ENCODE measurements around the gene ACKR2. TPM values are rescaled to one million over a fixed set of nuclear protein-coding genes. Genes with fewer than 3 reads are reported as not detected.

The ACKR2 gene
- total RNA-seq (1 to 10 TPM in 3 of 4 donors, under 1 TPM in 1; 0.79 to 1.6 (median 1.1) TPM), polyA plus RNA-seq (under 1 TPM; 0.04 to 0.45 (median 0.25) TPM)
- long read RNA-seq, donor 1, result 0 reads
- long read RNA-seq, donor 2, partial matches to known transcripts, result 0 of 1 reads
- long read RNA-seq, donor 2, other reads (novel, unspliced or antisense), result 1 of 1 reads

DNA sequence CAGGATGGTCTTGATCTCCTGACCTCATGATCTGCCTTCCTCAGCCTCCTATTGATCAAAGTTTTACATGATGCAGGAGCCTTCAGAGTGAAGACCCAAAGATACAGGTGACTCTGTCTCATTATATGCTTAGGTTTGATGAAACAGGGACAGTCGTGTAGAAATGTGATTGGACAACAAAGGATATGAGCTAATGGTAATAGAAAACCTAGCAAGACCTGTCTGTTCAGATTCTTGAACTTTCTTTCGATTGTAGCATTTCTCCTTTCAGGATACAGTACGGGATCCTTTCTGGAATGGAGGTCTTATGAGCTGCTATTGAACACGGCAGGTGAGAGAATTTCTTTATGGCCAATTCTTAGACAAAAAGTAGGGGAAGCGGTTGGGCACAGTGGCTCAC is at the start of gene ACKR2:
Gene ACKR2 (plus strand): TSS at position 244 of the 400 bp plus-strand sequence. CDS start 55,058 bp downstream, outside the sequence.
- ATAC-seq (no peak), DNase-seq (no peak)
- TF ChIP-seq, protein P1, sequence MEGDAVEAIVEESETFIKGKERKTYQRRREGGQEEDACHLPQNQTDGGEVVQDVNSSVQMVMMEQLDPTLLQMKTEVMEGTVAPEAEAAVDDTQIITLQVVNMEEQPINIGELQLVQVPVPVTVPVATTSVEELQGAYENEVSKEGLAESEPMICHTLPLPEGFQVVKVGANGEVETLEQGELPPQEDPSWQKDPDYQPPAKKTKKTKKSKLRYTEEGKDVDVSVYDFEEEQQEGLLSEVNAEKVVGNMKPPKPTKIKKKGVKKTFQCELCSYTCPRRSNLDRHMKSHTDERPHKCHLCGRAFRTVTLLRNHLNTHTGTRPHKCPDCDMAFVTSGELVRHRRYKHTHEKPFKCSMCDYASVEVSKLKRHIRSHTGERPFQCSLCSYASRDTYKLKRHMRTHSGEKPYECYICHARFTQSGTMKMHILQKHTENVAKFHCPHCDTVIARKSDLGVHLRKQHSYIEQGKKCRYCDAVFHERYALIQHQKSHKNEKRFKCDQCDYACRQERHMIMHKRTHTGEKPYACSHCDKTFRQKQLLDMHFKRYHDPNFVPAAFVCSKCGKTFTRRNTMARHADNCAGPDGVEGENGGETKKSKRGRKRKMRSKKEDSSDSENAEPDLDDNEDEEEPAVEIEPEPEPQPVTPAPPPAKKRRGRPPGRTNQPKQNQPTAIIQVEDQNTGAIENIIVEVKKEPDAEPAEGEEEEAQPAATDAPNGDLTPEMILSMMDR (IDR thresholded peaks at IDR 0.05), result no peak
- no peaks in the 10 kb centered on the region for H3K36me3 ChIP-seq (ENCODE audit: insufficient read depth in 1 of 2, low read depth in 1 of 2)
- H3K9me3 ChIP-seq, result no peaks in the 10 kb centered on the region
- WGBS, 3 donors, result 91 to 94% (median 93%) methylated on average over 5 of the region's 5 CpGs
- H3K4me3 ChIP-seq, result no peak within 1 kb of the TSS
- intact Hi-C loops (cut with DNase I), result no loop called here
- H3K27me3 ChIP-seq (ENCODE audit: insufficient read depth in 3 of 3, low read length in 2 of 3), result no peaks in the 10 kb centered on the region
- no peaks in the 10 kb centered on the region for H3K4me1 ChIP-seq
- no peak within 1 kb of the TSS for H3K27ac ChIP-seq

GRCh38 chr3:42762046-42762724 is 47.1 kb upstream of the ACKR2 start:
- Histone ChIP-seq H3K4me3 (no peak overlapping the region), H3K27me3 (ENCODE audit: insufficient read depth in 3 of 3, low read length in 2 of 3) (no peaks in the 10 kb centered on the region), H3K9me3 (no peaks in the 10 kb centered on the region), H3K36me3 (ENCODE audit: insufficient read depth in 1 of 2, low read depth in 1 of 2) (no peaks in the 10 kb centered on the region), H3K4me1 (no peaks in the 10 kb centered on the region), H3K27ac (no peak overlapping the region)
- TF ChIP-seq, protein P1 (IDR thresholded peaks at IDR 0.05), result no peak
- DNase-seq, result no peak
- intact Hi-C loops (cut with DNase I), result no loop called here
- ATAC-seq, result peak in 2 of 4 donors; percentile 17 to 48
- 62 to 78% (median 72%) methylated on average over 6 of the region's 6 CpGs for WGBS, 3 donors

GRCh38 chr3:42763021-42763420 is 46.2 kb upstream of the ACKR2 start:
- WGBS, 3 donors, result 54 to 75% (median 59%) methylated on average over 2 of the region's 2 CpGs
- ATAC-seq (no peak), DNase-seq (no peak)
- Histone ChIP-seq H3K27ac (no peak overlapping the region), H3K4me1 (no peaks in the 10 kb centered on the region), H3K9me3 (no peaks in the 10 kb centered on the region), H3K4me3 (no peak overlapping the region), H3K36me3 (ENCODE audit: insufficient read depth in 1 of 2, low read depth in 1 of 2) (no peaks in the 10 kb centered on the region), H3K27me3 (ENCODE audit: insufficient read depth in 3 of 3, low read length in 2 of 3) (no peaks in the 10 kb centered on the region)
- TF ChIP-seq, protein P1 (IDR thresholded peaks at IDR 0.05), result no peak
- intact Hi-C loops (cut with DNase I), result no loop called here

- H3K9me3 ChIP-seq, result no peaks in the 10 kb centered on the region
- 76 to 87% (median 80%) methylated on average over 3 of the region's 3 CpGs for WGBS, 3 donors
- no peak overlapping the region for H3K4me3 ChIP-seq
- TF ChIP-seq, protein P1 (IDR thresholded peaks at IDR 0.05), result no peak
- no peak for ATAC-seq
- DNase-seq, result no peak
- no peaks in the 10 kb centered on the region for H3K27me3 ChIP-seq (ENCODE audit: insufficient read depth in 3 of 3, low read length in 2 of 3)
- no peaks in the 10 kb centered on the region for H3K4me1 ChIP-seq
- no peak overlapping the region for H3K27ac ChIP-seq
- intact Hi-C loops (cut with DNase I), result no loop called here
- no peaks in the 10 kb centered on the region for H3K36me3 ChIP-seq (ENCODE audit: insufficient read depth in 1 of 2, low read depth in 1 of 2)
These were observed 45.1 kb upstream of the ACKR2 start for GRCh38 chr3:42764115-42764514.

All from psoas muscle (tissue), 8 donors.